ENCODE measurements around the gene SPINK6. TPM values are rescaled to one million over a fixed set of nuclear protein-coding genes. Genes with fewer than 3 reads are reported as not detected.

The SPINK6 gene
- total and polyA plus RNA-seq, 2 of the 8 experiments (the other 6 are each of a cell fraction or from before 2014, with no cell fraction given) = not detected

DNA sequence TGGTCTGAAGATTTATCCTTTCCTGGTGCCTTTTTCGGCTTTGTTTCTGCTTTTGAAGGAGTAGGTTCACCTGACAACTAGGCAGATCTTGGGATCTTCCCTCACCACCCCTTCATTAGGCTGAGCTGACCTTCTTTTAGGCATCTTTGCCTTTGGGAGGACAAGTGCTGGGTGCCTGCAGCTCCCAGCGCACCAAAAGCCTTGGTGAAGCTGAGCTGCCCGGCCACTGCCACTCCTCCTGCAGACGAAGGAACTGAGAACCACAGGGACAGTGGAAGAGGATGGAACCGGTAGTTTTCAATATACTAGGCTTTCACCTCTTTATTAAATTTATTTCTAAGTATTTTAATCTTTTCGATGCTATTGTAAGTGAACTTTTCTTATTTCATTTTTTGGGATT lies 18.7 kb downstream of the SPINK6 start (continued):
- TF ChIP-seq HDAC2 (IDR thresholded peaks at IDR 0.05; ENCODE audit: borderline replicate concordance in 1 of 2, low read depth in 2 of 2, low read length in 2 of 2) (no peak), ASH2L (IDR thresholded peaks at IDR 0.05; ENCODE audit: low read length) (no peak)

Measured in H1 (cell line).